HepG2 (cell line): ENCODE results near the gene ZKSCAN4. TPM values are rescaled to one million over a fixed set of nuclear protein-coding genes. Genes with fewer than 3 reads are reported as not detected.

Source experiments
- ADNP ChIP-seq: sonication (generic); formaldehyde crosslinking; IDR thresholded peaks from 2 replicates; pipeline ENCODE4 v1.4.0; 2020; ENCODE audit warnings: missing genetic modification reagents
- ARNTL ChIP-seq: sonication (generic); formaldehyde crosslinking; IDR thresholded peaks from 2 replicates; pipeline ENCODE4 v1.4.0; 2020; ENCODE audit warnings: mild to moderate bottlenecking, missing genetic modification reagents
- DMTF1 ChIP-seq: sonication (generic); formaldehyde crosslinking; IDR thresholded peaks from 2 replicates; pipeline ENCODE4 v1.4.0; 2020; ENCODE audit warnings: mild to moderate bottlenecking, missing genetic modification reagents
- KDM3A ChIP-seq: IDR thresholded peaks from 2 replicates; pipeline ENCODE4 v1.6.1; 2018; ENCODE audit warnings: low read depth, missing compliant biosample characterization
- KLF9 ChIP-seq: IDR thresholded peaks from 2 replicates; pipeline ENCODE4 v1.6.1; 2016; ENCODE audit warnings: low read depth
- MAFK ChIP-seq, 2 experiments: IDR thresholded peaks in 1 of 2; conservative IDR thresholded peaks in 1 of 2; 2 replicates each; pipeline ENCODE4 v1.6.1; 2011; ENCODE audit warnings: improper control_type of control experiment in 2 of 2, low read length in 2 of 2
- NCOR1 ChIP-seq: fragments of 200-600 bp; sonication (generic); IDR thresholded peaks from 2 replicates; pipeline ENCODE4 v1.7.0; 2017; ENCODE audit warnings: antibody characterized with exemption, low read length, borderline replicate concordance
- RNF2 ChIP-seq: fragments of 450-650 bp; conservative IDR thresholded peaks from 2 replicates; pipeline ENCODE4 v1.6.1; 2016; ENCODE audit warnings: low read depth
- ZNF101 ChIP-seq: sonication (generic); formaldehyde crosslinking; IDR thresholded peaks from 2 replicates; pipeline ENCODE4 v1.4.0; 2020; ENCODE audit warnings: mild to moderate bottlenecking, low read depth, missing genetic modification reagents, borderline replicate concordance
- ZNF235 ChIP-seq: sonication (generic); formaldehyde crosslinking; IDR thresholded peaks from 2 replicates; pipeline ENCODE4 v1.8.1; 2023; ENCODE audit warnings: mild to moderate bottlenecking, missing genetic modification reagents, borderline replicate concordance
- ZNF646 ChIP-seq: sonication (generic); formaldehyde crosslinking; IDR thresholded peaks from 2 replicates; pipeline ENCODE4 v1.9.0; 2021; ENCODE audit warnings: mild to moderate bottlenecking, missing genetic modification reagents
- ZNF747 ChIP-seq: sonication (generic); formaldehyde crosslinking; IDR thresholded peaks from 2 replicates; pipeline ENCODE4 v1.8.1; 2023; ENCODE audit warnings: missing genetic modification reagents, mild to moderate bottlenecking, borderline replicate concordance
- ZZZ3 ChIP-seq: sonication (generic); formaldehyde crosslinking; IDR thresholded peaks from 2 replicates; pipeline ENCODE4 v1.4.0; 2020; ENCODE audit warnings: missing genetic modification reagents, mild to moderate bottlenecking, borderline replicate concordance
- polyA plus RNA-seq, 8 experiments: library from polyadenylated mRNA; depleted of rRNA in 3 of 8; stranded (reverse) in 7 of 8; unstranded in 1 of 8; fragments of >200 nt; fragmentation: Illumina TruSeq in 4 of 8; extraction: Trizol in 4 of 8; gene quantifications; 2 replicates each; pipeline versions ENCODE4 v1.2.1 to v1.2.3, GENCODE V29; 2011 to 2016; ENCODE audit warnings: low read depth in 4 of 8, missing spikeins in 1 of 8, mixed read lengths in 1 of 8; ENCODE audit not compliant: insufficient read depth in 1 of 8
- total RNA-seq, 5 experiments: library from RNA; depleted of rRNA; stranded (reverse); fragments of >200 nt; fragmentation: Illumina TruSeq; extraction: Trizol; gene quantifications; 2 replicates each; pipeline ENCODE4 v1.2.3, GENCODE V29; 2016; ENCODE audit warnings: low read depth in 1 of 5
- TF ChIP-seq, protein P1 (sequence below): sonication (generic); formaldehyde crosslinking; IDR thresholded peaks from 2 replicates; pipeline ENCODE4 v1.4.0; 2020; ENCODE audit warnings: missing genetic modification reagents, mild to moderate bottlenecking, borderline replicate concordance

Gene ZKSCAN4
- total and polyA plus RNA-seq, 2 of the 13 experiments (the other 11 are each of a cell fraction or from before 2014, with no cell fraction given) = 2.9 to 7.8 TPM

DNA sequence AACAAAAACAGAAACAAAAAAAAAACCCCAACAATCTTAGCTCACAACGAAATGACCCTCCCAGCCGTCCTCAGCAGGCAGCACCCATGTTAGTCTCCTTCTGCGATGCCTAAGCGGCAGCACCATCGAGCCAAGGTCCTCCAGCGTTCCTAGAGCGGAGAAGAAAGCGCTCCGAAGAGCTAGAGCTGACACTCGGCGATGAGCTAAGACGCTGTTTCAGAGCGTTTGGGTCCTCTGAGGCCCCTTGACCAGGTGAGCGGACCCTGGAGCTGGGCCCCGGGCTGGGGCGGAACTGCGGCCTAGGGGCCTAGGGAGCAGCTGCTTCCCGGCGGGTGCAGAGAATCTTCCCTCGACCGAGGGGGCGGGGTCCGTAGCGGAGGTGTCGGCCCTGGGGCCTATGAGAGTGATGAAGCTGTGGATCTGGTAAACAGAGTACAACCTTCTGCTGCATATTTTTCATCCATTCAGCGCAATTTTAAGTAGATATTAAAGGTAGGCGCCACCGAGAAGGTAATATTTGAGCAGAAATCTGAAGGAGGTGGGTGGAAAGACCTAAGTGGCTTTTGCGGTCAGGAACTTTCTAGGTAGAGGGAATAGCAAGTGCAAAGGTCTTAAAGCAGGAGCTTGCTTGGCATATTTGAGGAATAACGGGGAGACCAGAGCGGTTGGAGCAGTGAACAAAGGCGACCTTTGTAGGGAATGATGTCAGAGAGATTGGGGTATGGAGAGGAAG, 15.1 kb upstream of the ZKSCAN4 start, which contains the start of gene ZSCAN26 (continued):
- no peak for TF ChIP-seq ZNF646 (CRISPR knock-in tag)
- peak; percentile 86; the same call in 1 of the 2 replicates for TF ChIP-seq KDM3A
- TF ChIP-seq ZZZ3 (CRISPR knock-in tag) = peak; percentile 87; the same call in 1 of the 2 replicates
- TF ChIP-seq DMTF1 (CRISPR knock-in tag) = no peak
- TF ChIP-seq RNF2 = peak; percentile 89
- peak; percentile 83; the same call in 1 of the 2 replicates for TF ChIP-seq KLF9 (CRISPR knock-in tag)
- TF ChIP-seq NCOR1 = 0 out of 2 replicates have a peak, but pooled peaks have one; percentile 48
- TF ChIP-seq, protein P1, sequence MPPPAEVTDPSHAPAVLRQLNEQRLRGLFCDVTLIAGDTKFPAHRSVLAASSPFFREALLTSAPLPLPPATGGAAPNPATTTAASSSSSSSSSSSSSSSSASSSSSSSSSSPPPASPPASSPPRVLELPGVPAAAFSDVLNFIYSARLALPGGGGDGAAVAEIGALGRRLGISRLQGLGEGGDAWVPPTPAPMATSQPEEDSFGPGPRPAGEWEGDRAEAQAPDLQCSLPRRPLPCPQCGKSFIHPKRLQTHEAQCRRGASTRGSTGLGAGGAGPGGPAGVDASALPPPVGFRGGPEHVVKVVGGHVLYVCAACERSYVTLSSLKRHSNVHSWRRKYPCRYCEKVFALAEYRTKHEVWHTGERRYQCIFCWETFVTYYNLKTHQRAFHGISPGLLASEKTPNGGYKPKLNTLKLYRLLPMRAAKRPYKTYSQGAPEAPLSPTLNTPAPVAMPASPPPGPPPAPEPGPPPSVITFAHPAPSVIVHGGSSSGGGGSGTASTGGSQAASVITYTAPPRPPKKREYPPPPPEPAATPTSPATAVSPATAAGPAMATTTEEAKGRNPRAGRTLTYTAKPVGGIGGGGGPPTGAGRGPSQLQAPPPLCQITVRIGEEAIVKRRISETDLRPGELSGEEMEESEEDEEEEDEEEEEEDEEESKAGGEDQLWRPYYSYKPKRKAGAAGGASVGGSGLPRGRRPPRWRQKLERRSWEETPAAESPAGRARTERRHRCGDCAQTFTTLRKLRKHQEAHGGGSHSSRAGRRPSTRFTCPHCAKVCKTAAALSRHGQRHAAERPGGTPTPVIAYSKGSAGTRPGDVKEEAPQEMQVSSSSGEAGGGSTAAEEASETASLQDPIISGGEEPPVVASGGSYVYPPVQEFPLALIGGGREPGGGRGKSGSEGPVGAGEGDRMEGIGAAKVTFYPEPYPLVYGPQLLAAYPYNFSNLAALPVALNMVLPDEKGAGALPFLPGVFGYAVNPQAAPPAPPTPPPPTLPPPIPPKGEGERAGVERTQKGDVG = peak; percentile 86; the same call in 1 of the 2 replicates
- no peak for TF ChIP-seq MAFK (conservative IDR thresholded peaks at IDR 0.05 in 1 of 2, IDR thresholded peaks at IDR 0.05 in 1 of 2; ENCODE audit: low read length in 2 of 2)
- no peak for TF ChIP-seq ZNF101
- TF ChIP-seq ZNF235 (CRISPR knock-in tag) = peak; percentile 36; the same call in 1 of the 2 replicates
- peak; percentile 83 for TF ChIP-seq ARNTL
- no peak for TF ChIP-seq ADNP (CRISPR knock-in tag)
- TF ChIP-seq ZNF747 (CRISPR knock-in tag) = no peak
